ENCODE results near the gene PPP4R3A. TPM values are rescaled to one million over a fixed set of nuclear protein-coding genes. Genes with fewer than 3 reads are reported as not detected.

PPP4R3A gene
- total RNA-seq = 110 and 119 TPM in 2 replicates

DNA sequence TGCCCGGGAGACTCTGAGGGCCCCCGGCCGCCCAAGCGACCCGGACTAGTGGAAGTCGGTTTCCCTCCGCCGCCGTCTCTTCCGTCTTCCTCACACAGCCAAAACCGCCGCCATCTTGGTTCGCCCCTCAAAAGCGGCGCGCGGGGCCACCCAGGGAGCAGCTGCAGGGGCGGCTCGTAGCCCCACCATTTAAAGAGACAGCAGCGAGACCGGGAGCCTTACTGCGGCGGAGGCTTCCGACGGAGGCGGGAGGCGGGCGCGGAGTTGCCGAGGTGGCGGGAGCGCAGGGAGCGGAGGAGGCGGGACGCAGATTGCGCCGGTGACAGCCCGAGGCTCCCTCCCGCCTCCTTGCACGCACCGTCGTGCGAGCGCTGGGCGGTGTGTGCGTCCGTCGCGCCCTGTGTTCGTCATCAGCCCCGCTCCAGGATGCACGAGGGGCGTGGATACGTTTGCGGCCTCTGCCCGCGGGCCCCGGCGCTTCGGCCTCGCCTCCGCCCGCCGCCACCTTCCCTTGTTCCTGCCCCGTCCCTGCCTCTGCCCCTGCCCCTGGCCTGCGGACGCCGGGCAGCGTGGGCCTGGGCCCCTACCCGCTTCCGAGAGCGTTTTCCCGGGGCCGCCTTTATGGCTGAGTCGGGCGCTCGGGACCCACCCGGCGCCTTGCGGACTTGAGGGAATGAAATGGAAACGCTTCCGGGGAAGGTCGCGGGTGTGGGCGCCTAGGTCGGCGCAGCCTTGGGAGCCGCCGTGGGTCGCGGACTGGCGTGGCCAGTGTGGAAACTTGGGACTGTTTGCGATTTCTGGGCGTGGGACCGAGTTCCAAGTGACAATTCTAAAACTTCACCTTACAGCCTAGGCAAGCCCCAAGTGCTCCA, at the start of gene PPP4R3A:
Gene PPP4R3A, minus strand, starts transcription at position 140 of the 872 bp plus-strand sequence. CDS start 663 bp downstream, outside the sequence.
- Histone ChIP-seq H3K27me3 (ENCODE audit: control insufficient read depth, insufficient read depth, low read length) (no peaks in the 10 kb centered on the region), H3K4me3 (ENCODE audit: low read depth, low read length) (peak within 1 kb of the TSS; percentile 95), H3K36me3 (ENCODE audit: control insufficient read depth, insufficient read depth, low read length) (peaks cover 3% of the 10 kb centered on the region)
- DNase-seq (ENCODE audit: low read depth) (peak; percentile 88), FAIRE-seq (no peak)
- TF ChIP-seq, protein P1, sequence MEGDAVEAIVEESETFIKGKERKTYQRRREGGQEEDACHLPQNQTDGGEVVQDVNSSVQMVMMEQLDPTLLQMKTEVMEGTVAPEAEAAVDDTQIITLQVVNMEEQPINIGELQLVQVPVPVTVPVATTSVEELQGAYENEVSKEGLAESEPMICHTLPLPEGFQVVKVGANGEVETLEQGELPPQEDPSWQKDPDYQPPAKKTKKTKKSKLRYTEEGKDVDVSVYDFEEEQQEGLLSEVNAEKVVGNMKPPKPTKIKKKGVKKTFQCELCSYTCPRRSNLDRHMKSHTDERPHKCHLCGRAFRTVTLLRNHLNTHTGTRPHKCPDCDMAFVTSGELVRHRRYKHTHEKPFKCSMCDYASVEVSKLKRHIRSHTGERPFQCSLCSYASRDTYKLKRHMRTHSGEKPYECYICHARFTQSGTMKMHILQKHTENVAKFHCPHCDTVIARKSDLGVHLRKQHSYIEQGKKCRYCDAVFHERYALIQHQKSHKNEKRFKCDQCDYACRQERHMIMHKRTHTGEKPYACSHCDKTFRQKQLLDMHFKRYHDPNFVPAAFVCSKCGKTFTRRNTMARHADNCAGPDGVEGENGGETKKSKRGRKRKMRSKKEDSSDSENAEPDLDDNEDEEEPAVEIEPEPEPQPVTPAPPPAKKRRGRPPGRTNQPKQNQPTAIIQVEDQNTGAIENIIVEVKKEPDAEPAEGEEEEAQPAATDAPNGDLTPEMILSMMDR (IDR thresholded peaks at IDR 0.05; ENCODE audit: insufficient read depth, low read length, severe bottlenecking) = no peak

DNA sequence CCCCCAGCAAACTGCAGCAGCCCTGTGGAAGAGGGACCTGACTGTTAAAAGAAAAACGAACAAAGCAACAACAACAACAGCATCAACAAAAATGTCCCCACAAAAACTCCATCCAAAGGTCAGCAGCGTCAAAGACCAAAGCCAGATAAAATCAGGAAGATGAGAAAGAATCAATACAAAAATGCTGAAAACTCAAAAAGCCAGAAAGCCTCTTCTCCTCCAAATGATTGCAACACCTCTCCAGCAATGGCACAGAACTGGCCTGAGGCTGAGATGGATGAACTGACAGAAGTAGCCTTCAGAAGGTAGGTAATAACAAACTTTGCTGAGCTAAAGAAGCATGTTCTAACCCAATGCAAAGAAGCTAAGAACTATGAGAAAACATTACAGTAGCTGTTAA, 45.4 kb upstream of the PPP4R3A start:
- FAIRE-seq (peak; percentile 60), DNase-seq (ENCODE audit: low read depth) (no peak)
- no peak overlapping the region for H3K4me3 ChIP-seq (ENCODE audit: low read depth, low read length)
- TF ChIP-seq, protein P1 (IDR thresholded peaks at IDR 0.05; ENCODE audit: insufficient read depth, low read length, severe bottlenecking) = no peak
- H3K27me3 ChIP-seq (ENCODE audit: control insufficient read depth, insufficient read depth, low read length) = peaks cover 2% of the 10 kb centered on the region
- no peaks in the 10 kb centered on the region for H3K36me3 ChIP-seq (ENCODE audit: control insufficient read depth, insufficient read depth, low read length)

DNA sequence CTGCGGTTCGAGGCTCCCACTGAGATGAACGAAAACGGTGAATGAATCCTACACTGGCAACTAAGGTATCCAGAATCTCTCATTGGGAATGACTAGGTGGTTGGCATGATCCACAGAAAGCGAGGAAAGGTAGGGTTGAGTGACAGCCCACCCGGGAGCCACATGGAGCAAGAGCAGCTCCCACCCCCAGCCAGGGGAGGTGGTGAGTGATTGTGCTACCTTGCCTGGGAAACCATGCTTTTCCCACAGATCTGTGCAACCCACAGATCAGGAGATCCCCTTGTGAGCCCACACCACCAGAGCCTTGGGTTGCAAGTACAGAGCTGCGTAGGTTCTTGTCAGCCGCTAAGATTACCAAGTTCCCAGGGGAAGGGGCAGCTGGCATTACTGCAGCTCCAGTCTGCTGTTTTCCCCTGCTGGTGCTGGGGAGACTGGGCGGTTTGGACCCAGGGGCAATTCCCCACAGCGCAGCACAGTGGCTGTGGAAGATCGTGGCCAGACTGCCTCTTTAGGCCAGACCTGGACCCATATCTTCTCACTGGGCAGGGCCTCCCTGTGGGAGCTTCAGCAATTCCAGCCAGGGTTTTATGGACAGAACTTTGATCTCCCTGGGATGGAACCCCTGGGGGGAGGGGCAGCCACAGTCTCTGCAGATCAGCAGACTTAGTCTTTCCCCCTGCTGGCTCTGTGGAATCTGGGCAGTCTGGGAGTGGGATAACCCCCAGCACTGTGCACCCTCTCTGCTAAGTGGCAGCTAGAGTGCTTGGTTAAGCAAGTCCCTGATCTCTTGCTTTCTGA, 44.6 kb upstream of the PPP4R3A start:
- no peak overlapping the region for H3K4me3 ChIP-seq (ENCODE audit: low read depth, low read length)
- DNase-seq (ENCODE audit: low read depth) (no peak), FAIRE-seq (no peak)
- TF ChIP-seq, protein P1 (IDR thresholded peaks at IDR 0.05; ENCODE audit: insufficient read depth, low read length, severe bottlenecking) = no peak
- H3K27me3 ChIP-seq (ENCODE audit: control insufficient read depth, insufficient read depth, low read length) = peaks cover 2% of the 10 kb centered on the region
- no peaks in the 10 kb centered on the region for H3K36me3 ChIP-seq (ENCODE audit: control insufficient read depth, insufficient read depth, low read length)

GRCh38 chr14:91548108-91548507, 38.0 kb upstream of the PPP4R3A start:
- DNase-seq (ENCODE audit: low read depth) (no peak), FAIRE-seq (no peak)
- Histone ChIP-seq H3K4me3 (ENCODE audit: low read depth, low read length) (no peak overlapping the region), H3K27me3 (ENCODE audit: control insufficient read depth, insufficient read depth, low read length) (no peaks in the 10 kb centered on the region), H3K36me3 (ENCODE audit: control insufficient read depth, insufficient read depth, low read length) (no peaks in the 10 kb centered on the region)
- TF ChIP-seq, protein P1 (IDR thresholded peaks at IDR 0.05; ENCODE audit: insufficient read depth, low read length, severe bottlenecking) = no peak

- no peak for FAIRE-seq
- H3K36me3 ChIP-seq (ENCODE audit: control insufficient read depth, insufficient read depth, low read length) = no peaks in the 10 kb centered on the region
- no peaks in the 10 kb centered on the region for H3K27me3 ChIP-seq (ENCODE audit: control insufficient read depth, insufficient read depth, low read length)
- TF ChIP-seq, protein P1 (IDR thresholded peaks at IDR 0.05; ENCODE audit: insufficient read depth, low read length, severe bottlenecking) = no peak
- H3K4me3 ChIP-seq (ENCODE audit: low read depth, low read length) = no peak overlapping the region
- DNase-seq (ENCODE audit: low read depth) = peak; percentile 17
Measured at GRCh38 chr14:91545946-91546716, 36.0 kb upstream of the PPP4R3A start.

Data from bronchial epithelial cell (primary cell).